ENCODE measurements around the gene MCC.

MCC gene

GRCh38 chr5:113193311-113193978 lies 294.8 kb downstream of the MCC start:
- no peak for DNase-seq

GRCh38 chr5:113192541-113192940 lies 295.7 kb downstream of the MCC start:
- no peak for DNase-seq

GRCh38 chr5:113190347-113190746 lies 297.9 kb downstream of the MCC start:
- no peak for DNase-seq

GRCh38 chr5:113189291-113189690 lies 299.0 kb downstream of the MCC start:
- DNase-seq: no peak

GRCh38 chr5:113188436-113188835 lies 299.8 kb downstream of the MCC start:
- no peak for DNase-seq

- no peak for DNase-seq
Measured at GRCh38 chr5:113187906-113188305, 300.3 kb downstream of the MCC start.

- no peak for DNase-seq
Measured at GRCh38 chr5:113186061-113186460, 302.2 kb downstream of the MCC start.

GRCh38 chr5:113183694-113184093 lies 304.6 kb downstream of the MCC start:
- no peak for DNase-seq

GRCh38 chr5:113182658-113183344 lies 305.5 kb downstream of the MCC start:
- DNase-seq: no peak

GRCh38 chr5:113181853-113182490 lies 306.3 kb downstream of the MCC start:
- no peak for DNase-seq

- no peak for DNase-seq
Measured at GRCh38 chr5:113181409-113181808, 306.8 kb downstream of the MCC start.

GRCh38 chr5:113179156-113179555 lies 309.1 kb downstream of the MCC start:
- DNase-seq: no peak

- DNase-seq: no peak
Measured at GRCh38 chr5:113178073-113178779, 310.0 kb downstream of the MCC start.

GRCh38 chr5:113177225-113177624 lies 311.0 kb downstream of the MCC start:
- no peak for DNase-seq

- no peak for DNase-seq
Measured at GRCh38 chr5:113176734-113177133, 311.5 kb downstream of the MCC start.

- DNase-seq: no peak
Measured at GRCh38 chr5:113176196-113176595, 312.1 kb downstream of the MCC start.

- DNase-seq: no peak
Measured at GRCh38 chr5:113172231-113172826, 315.9 kb downstream of the MCC start.

GRCh38 chr5:113171520-113171919 lies 316.7 kb downstream of the MCC start:
- DNase-seq: no peak

GRCh38 chr5:113170707-113171106 lies 317.5 kb downstream of the MCC start:
- DNase-seq: no peak

GRCh38 chr5:113169720-113170119 lies 318.5 kb downstream of the MCC start:
- DNase-seq: no peak

GRCh38 chr5:113167985-113168384 lies 320.3 kb downstream of the MCC start:
- no peak for DNase-seq

GRCh38 chr5:113166852-113167366 lies 321.3 kb downstream of the MCC start:
- no peak for DNase-seq

GRCh38 chr5:113166261-113166660 lies 322.0 kb downstream of the MCC start:
- no peak for DNase-seq

Measured in activated CD4-positive, alpha-beta T cell treated with anti-CD3 and anti-CD28 coated beads, Interleukin-2, amount 50 U/mL, for 4 hours (primary cell).